SU-DHL-6 (cell line): ENCODE data around the gene SLCO4A1.

Experiments used
- CTCF ChIP-seq: fragments of 200-600 bp; sonication (generic); IDR thresholded peaks from one replicate; pipeline ENCODE4 v1.5.1; 2017; ENCODE audit warnings: antibody characterized with exemption, mild to moderate bottlenecking, low read length, moderate library complexity; ENCODE audit not compliant: insufficient read depth, poor library complexity, severe bottlenecking
- EZH2phosphoT487 ChIP-seq: fragments of 200-600 bp; sonication (generic), shearing (Covaris generic); conservative IDR thresholded peaks from 2 replicates; pipeline ENCODE4 v1.6.1; 2018; ENCODE audit warnings: mild to moderate bottlenecking, antibody characterized with exemption, low read length, moderate library complexity, mixed read lengths

- no peak for TF ChIP-seq EZH2phosphoT487
- TF ChIP-seq CTCF = no peak
Observed at GRCh38 chr20:62627901-62628612, 14.2 kb upstream of the SLCO4A1 start.
